ENCODE results near the gene TOP3A.
A peak's percentile ranks its signal among the peaks of the same experiment; 100 is the strongest.

TOP3A gene

GRCh38 chr17:18230288-18231141, 84.3 kb downstream of the TOP3A start:
- no peak for DNase-seq

- DNase-seq, result no peak
Observed at GRCh38 chr17:18229771-18230170, 85.0 kb downstream of the TOP3A start.

- DNase-seq, result no peak
Observed at GRCh38 chr17:18229254-18229653, 85.5 kb downstream of the TOP3A start.

GRCh38 chr17:18228176-18228682, 86.6 kb downstream of the TOP3A start:
- no peak for DNase-seq

GRCh38 chr17:18227635-18228034, 87.2 kb downstream of the TOP3A start:
- DNase-seq, result no peak

GRCh38 chr17:18226284-18226945, 88.4 kb downstream of the TOP3A start:
- DNase-seq, result no peak

- DNase-seq, result no peak
Observed at GRCh38 chr17:18225642-18226283, 89.0 kb downstream of the TOP3A start.

GRCh38 chr17:18225121-18225641, 89.6 kb downstream of the TOP3A start, which contains the start of gene LLGL1:
Gene LLGL1 (plus strand): TSS chr17:18225635. CDS start chr17:18225683, 48 bp downstream.
- peak; percentile 92 for DNase-seq

GRCh38 chr17:18224387-18225120, 90.2 kb downstream of the TOP3A start:
- no peak for DNase-seq

GRCh38 chr17:18224053-18224386, 90.8 kb downstream of the TOP3A start:
- no peak for DNase-seq

Data from NCI-H226 (cell line).